Tibial artery (tissue), 4 donors: Measurements from ENCODE around the gene SPATA32.
A peak's percentile ranks its signal among the peaks of the same experiment; 100 is the strongest.

Experiments
- DNase-seq, 2 donors: peaks; one replicate each; pipeline ENCODE4 v3.0.0-alpha.2; 2019
- H3K27ac ChIP-seq, 2 donors: fragments of 200-600 bp; sonication (generic) in 1 of 2; 1 replicate in 1 of 2; 2 replicates in 1 of 2; pipeline ENCODE4 v1.5.1; 2018 to 2019; ENCODE audit warnings: mild to moderate bottlenecking in 1 of 2
- H3K27me3 ChIP-seq, 2 donors: fragments of 200-600 bp; sonication (generic) in 1 of 2; one replicate each; pipeline versions ENCODE4 v1.5.1 to v1.6.0; 2016 to 2019
- H3K36me3 ChIP-seq, 3 donors: fragments of 200-600 bp; sonication (generic) in 2 of 3; one replicate each; pipeline ENCODE4 v1.5.1; 2016 to 2019; ENCODE audit warnings: mild to moderate bottlenecking in 2 of 3
- H3K4me1 ChIP-seq, 4 donors: fragments of 200-600 bp; sonication (generic) in 2 of 4; 1 replicate in 3 of 4; 2 replicates in 1 of 4; pipeline ENCODE4 v1.5.1; 2016 to 2019
- H3K4me3 ChIP-seq, 2 donors: fragments of 200-600 bp; sonication (generic) in 1 of 2; 1 replicate in 1 of 2; 2 replicates in 1 of 2; pipeline ENCODE4 v1.5.1; 2018 to 2019; ENCODE audit warnings: mild to moderate bottlenecking in 2 of 2
- H3K9me3 ChIP-seq, 3 donors: fragments of 200-600 bp; sonication (generic) in 1 of 3; one replicate each; pipeline ENCODE4 v1.5.1; 2016 to 2019
- intact Hi-C: fragments of 100-400 bp; cut with DNase I; formaldehyde crosslinking; loops from one replicate; pipeline ENCODE4 v1.15.0; 2023; ENCODE audit warnings: low total_unique reads
- TF ChIP-seq, protein P1 (sequence below), 2 experiments: fragments of 200-600 bp in 1 of 2; fragments of 450-650 bp in 1 of 2; IDR thresholded peaks; one replicate each; pipeline ENCODE4 v1.5.1; 2017 to 2019; ENCODE audit warnings: antibody characterized with exemption in 2 of 2, mild to moderate bottlenecking in 1 of 2, moderate library complexity in 1 of 2

SPATA32 gene

DNA sequence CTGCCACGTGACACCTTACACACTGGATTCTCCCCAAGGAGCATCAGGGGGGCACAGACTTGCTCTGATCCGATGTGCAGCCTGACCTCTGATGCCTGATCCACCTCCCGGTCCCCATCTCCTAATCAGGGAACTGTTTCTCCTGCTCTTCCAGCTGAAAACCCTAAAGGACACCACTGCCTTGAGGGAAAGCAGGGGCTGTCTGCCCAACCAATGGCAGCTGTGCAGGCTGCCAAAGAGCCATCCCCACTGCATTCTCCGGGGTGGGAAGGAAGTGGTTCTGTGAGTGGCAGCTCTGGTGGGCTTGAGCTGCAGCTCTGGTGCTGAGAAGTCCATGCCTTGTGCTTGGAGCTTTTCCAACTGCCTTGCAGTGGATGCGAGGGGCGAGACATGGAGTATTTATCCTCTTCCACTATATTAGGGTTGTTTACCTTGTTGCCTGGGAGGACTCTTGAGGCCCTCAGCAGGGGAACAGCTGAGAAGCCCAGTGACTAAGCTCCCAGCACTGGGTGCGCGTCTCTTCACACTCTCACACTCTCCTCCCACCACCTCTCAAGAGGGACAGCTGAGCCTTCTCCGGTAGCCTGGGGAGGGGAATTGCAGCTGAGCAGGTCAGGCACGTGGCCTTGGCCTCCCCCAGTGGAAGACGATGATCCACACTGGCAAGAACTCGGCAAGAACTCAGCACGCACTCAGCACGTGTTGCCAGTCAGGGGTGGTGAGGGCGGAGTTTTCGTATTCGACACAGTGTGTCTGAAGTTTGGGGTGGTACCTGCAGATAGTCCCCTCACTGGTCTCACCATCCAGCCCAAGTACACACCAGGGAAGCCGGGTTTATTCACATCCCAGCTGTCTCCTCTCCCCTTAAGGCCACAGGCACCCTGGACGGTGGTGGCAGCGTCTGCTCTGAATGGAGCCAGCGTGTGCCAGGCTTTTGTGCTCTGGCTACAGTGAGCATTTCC, 21.1 kb upstream of the SPATA32 start:
- intact Hi-C loops: no loop called here
- TF ChIP-seq, protein P1, sequence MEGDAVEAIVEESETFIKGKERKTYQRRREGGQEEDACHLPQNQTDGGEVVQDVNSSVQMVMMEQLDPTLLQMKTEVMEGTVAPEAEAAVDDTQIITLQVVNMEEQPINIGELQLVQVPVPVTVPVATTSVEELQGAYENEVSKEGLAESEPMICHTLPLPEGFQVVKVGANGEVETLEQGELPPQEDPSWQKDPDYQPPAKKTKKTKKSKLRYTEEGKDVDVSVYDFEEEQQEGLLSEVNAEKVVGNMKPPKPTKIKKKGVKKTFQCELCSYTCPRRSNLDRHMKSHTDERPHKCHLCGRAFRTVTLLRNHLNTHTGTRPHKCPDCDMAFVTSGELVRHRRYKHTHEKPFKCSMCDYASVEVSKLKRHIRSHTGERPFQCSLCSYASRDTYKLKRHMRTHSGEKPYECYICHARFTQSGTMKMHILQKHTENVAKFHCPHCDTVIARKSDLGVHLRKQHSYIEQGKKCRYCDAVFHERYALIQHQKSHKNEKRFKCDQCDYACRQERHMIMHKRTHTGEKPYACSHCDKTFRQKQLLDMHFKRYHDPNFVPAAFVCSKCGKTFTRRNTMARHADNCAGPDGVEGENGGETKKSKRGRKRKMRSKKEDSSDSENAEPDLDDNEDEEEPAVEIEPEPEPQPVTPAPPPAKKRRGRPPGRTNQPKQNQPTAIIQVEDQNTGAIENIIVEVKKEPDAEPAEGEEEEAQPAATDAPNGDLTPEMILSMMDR (IDR thresholded peaks at IDR 0.05): no peak
- Histone ChIP-seq H3K27me3 (no peaks in the 10 kb centered on the region), H3K4me1 (peaks cover 0 to 12% (median 6%) of the 10 kb centered on the region in 4 donors), H3K9me3 (no peaks in the 10 kb centered on the region), H3K27ac (no peak overlapping the region), H3K36me3 (peaks cover 37 to 71% (median 52%) of the 10 kb centered on the region in 3 donors), H3K4me3 (no peak overlapping the region)
- no peak for DNase-seq

DNA sequence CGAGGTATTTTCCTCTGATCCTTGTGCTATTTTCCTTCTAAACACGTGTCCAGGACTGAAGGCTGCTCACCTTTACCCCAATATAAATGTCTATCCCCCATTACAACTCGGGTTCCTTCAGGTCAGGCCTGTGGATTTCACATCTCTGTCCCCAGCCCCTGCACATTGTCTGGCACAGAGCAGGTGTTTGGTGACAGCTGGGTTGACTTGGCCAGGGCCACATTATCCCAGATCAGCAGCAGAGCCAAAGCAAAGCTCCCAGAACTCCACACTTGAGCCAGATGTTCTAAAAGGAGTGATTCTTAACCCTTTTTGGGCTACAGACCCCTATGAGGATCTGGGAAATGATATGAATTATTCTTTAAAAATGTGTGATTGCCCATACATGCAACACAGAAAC, 18.0 kb upstream of the SPATA32 start:
- intact Hi-C loops: loop anchor here (2.0 kb wide), 1 partner anchor 105 kb away; no protein-coding TSS in a partner anchor
- TF ChIP-seq, protein P1 (IDR thresholded peaks at IDR 0.05): no peak
- Histone ChIP-seq H3K9me3 (no peaks in the 10 kb centered on the region), H3K36me3 (peaks cover 22 to 44% (median 24%) of the 10 kb centered on the region in 3 donors), H3K27ac (no peak overlapping the region), H3K4me1 (peaks cover 3 to 16% (median 12%) of the 10 kb centered on the region in 4 donors), H3K27me3 (no peaks in the 10 kb centered on the region), H3K4me3 (no peak overlapping the region)
- no peak for DNase-seq

DNA sequence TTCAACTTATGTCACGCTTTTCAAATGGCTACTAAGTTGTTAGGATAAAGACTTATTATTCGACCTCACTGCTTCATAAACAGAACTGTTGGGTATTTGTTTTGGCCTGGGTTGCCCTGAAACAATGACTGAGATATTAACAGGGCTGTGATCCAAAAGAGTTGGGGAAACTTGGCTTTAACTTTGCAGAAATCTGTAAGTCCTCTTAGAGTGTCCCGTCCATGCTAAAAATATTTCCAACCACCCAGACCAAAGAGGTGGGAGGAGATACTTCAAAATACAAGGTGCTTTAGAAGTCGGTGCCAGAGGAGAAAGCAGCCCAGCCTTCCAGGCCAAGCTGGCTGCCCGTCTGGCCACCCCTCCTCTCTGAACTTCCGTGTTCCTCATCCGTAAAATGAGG, 16.1 kb upstream of the SPATA32 start:
- peak overlapping the region in 1 of 2 donors; percentile 18 for H3K27ac ChIP-seq
- no peaks in the 10 kb centered on the region for H3K9me3 ChIP-seq
- DNase-seq: no peak
- H3K4me3 ChIP-seq: no peak overlapping the region
- intact Hi-C loops: loop anchor here (2.0 kb wide), 1 partner anchor 107 kb away; no protein-coding TSS in a partner anchor
- TF ChIP-seq, protein P1 (IDR thresholded peaks at IDR 0.05): no peak
- H3K36me3 ChIP-seq: peaks cover 13 to 41% (median 22%) of the 10 kb centered on the region in 3 donors
- no peaks in the 10 kb centered on the region for H3K27me3 ChIP-seq
- peaks cover 3 to 16% (median 12%) of the 10 kb centered on the region in 4 donors for H3K4me1 ChIP-seq

DNA sequence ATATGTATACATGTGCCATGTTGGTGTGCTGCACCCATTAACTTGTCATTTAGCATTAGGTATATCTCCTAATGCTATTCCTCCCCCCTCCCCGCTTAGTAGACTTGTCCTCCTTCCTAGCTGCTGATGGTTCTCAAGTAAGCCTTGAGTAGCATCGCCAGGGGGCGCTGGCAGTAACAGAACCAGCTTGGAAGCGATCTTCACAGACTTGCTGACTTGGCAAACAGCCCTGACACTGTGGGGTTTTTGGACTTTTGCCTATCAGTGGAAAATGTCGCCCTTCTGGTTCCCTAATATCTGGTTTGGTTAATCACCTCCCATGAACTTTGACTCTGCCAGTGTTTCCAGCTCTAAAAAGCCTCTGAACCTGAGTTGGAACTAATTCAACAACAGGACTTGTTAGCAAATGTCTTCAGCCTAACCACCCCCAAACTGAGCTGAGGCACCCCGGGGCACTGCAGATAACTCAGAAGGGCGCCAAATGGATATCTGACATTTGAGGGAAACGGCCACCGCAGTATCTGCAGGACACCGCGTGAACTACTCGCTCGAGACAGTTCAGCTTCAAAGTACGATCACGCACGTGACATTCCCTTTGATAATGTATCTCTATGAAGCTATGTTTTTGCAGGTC, 15.4 kb upstream of the SPATA32 start:
- H3K4me3 ChIP-seq: no peak overlapping the region
- peaks cover 3 to 16% (median 12%) of the 10 kb centered on the region in 4 donors for H3K4me1 ChIP-seq
- intact Hi-C loops: no loop called here
- no peaks in the 10 kb centered on the region for H3K27me3 ChIP-seq
- H3K36me3 ChIP-seq: peaks cover 10 to 41% (median 23%) of the 10 kb centered on the region in 3 donors
- TF ChIP-seq, protein P1 (IDR thresholded peaks at IDR 0.05): peak; percentile 75 to 93
- no peaks in the 10 kb centered on the region for H3K9me3 ChIP-seq
- peak overlapping the region in 1 of 2 donors; percentile 18 for H3K27ac ChIP-seq
- peak; percentile 93 to 95 for DNase-seq

DNA sequence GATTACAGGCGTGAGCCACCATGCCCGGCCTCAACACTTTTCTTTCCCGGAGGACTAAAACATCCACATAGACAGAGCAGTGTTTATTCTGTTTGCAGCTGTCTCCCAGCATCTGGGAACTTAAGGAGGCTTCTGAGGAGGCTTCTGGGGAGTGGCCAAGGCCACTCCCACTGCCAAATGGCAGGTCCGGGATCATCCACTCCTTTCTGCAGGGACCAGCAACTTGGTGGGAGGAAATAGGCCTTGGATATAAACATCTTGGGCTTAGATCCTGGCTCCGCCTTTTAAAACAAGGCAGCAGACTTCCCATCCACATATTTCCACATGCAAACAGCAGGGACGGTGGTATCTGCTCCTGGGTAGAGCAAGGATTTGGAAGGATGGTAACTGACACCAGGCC, 14.1 kb upstream of the SPATA32 start:
- no peak for DNase-seq
- no peak overlapping the region for H3K27ac ChIP-seq
- H3K4me3 ChIP-seq: no peak overlapping the region
- H3K36me3 ChIP-seq: peaks cover 17 to 46% (median 33%) of the 10 kb centered on the region in 3 donors
- H3K9me3 ChIP-seq: no peaks in the 10 kb centered on the region
- intact Hi-C loops: no loop called here
- TF ChIP-seq, protein P1 (IDR thresholded peaks at IDR 0.05): no peak
- no peaks in the 10 kb centered on the region for H3K27me3 ChIP-seq
- H3K4me1 ChIP-seq: peaks cover 3 to 16% (median 12%) of the 10 kb centered on the region in 4 donors
